Activated T-cell treated with anti-CD3 and anti-CD28 coated beads, Interleukin-2, amount 50 U/mL, for 72 hours (primary cell): ENCODE data around the gene ST8SIA3. TPM values are rescaled to one million over a fixed set of nuclear protein-coding genes. Genes with fewer than 3 reads are reported as not detected.

Source experiments
- ATAC-seq, 2 donors: fragments of 150-1000 bp; cut with Tn5 transposase; replicated peaks in 1 of 2; 2 replicates each; pipeline ENCODE4 v1.10.0; 2021; ENCODE audit warnings: moderate library complexity in 2 of 2, mild to moderate bottlenecking in 1 of 2
- DNase-seq, 2 donors: peaks; one replicate each; pipeline ENCODE4 v3.0.0; 2021 to 2022; ENCODE audit warnings: mixed read lengths in 1 of 2
- H3K27ac Mint-ChIP-seq: one replicate; pipeline ENCODE4 v1.8.0; 2022; ENCODE audit warnings: mild to moderate bottlenecking, moderate library complexity, mixed read lengths
- H3K27me3 Mint-ChIP-seq: one replicate; pipeline ENCODE4 v1.8.0; 2022; ENCODE audit warnings: low read depth, mixed read lengths
- H3K36me3 Mint-ChIP-seq, 2 donors: one replicate each; pipeline ENCODE4 v1.8.0; 2022; ENCODE audit warnings: mixed read lengths in 2 of 2, mild to moderate bottlenecking in 1 of 2; ENCODE audit not compliant: insufficient read depth in 2 of 2
- H3K4me1 Mint-ChIP-seq: one replicate; pipeline ENCODE4 v1.8.0; 2022; ENCODE audit warnings: low read depth, mixed read lengths
- H3K4me3 Mint-ChIP-seq, 2 donors: one replicate each; pipeline ENCODE4 v1.8.0; 2022; ENCODE audit warnings: mild to moderate bottlenecking in 2 of 2, mixed read lengths in 2 of 2, moderate library complexity in 2 of 2
- H3K9me3 Mint-ChIP-seq, 2 donors: one replicate each; pipeline ENCODE4 v1.8.0; 2022; ENCODE audit warnings: mixed read lengths in 2 of 2
- total RNA-seq, 2 donors: library from RNA; stranded (reverse); gene quantifications; one replicate each; pipeline ENCODE4 v1.2.3, GENCODE V29; 2022

Gene ST8SIA3
- not detected for total RNA-seq

GRCh38 chr18:57352271-57352701 lies at the start of gene ST8SIA3:
Gene ST8SIA3, plus strand, starts transcription at chr18:57352557. Its CDS starts 290 bp downstream, at chr18:57352847.
- no peak within 1 kb of the TSS for H3K27ac Mint-ChIP-seq
- H3K4me3 Mint-ChIP-seq = no peak within 1 kb of the TSS
- no peaks in the 10 kb centered on the region for H3K36me3 Mint-ChIP-seq
- DNase-seq (no peak), ATAC-seq (no peak)
- H3K4me1 Mint-ChIP-seq = no peaks in the 10 kb centered on the region
- H3K27me3 Mint-ChIP-seq = peaks cover 65% of the 10 kb centered on the region
- peaks cover 0 to 1% of the 10 kb centered on the region in 2 donors for H3K9me3 Mint-ChIP-seq

- Mint-ChIP-seq H3K4me1 (no peaks in the 10 kb centered on the region), H3K36me3 (no peaks in the 10 kb centered on the region), H3K9me3 (no peaks in the 10 kb centered on the region), H3K4me3 (no peak overlapping the region), H3K27me3 (no peaks in the 10 kb centered on the region), H3K27ac (no peak overlapping the region)
- ATAC-seq (no peak), DNase-seq (no peak)
Measured at GRCh38 chr18:57311472-57311871, 40.9 kb upstream of the ST8SIA3 start.

- ATAC-seq (no peak), DNase-seq (no peak)
- Mint-ChIP-seq H3K27me3 (no peaks in the 10 kb centered on the region), H3K36me3 (no peaks in the 10 kb centered on the region), H3K4me1 (no peaks in the 10 kb centered on the region), H3K9me3 (no peaks in the 10 kb centered on the region), H3K4me3 (no peak overlapping the region), H3K27ac (no peak overlapping the region)
Measured at GRCh38 chr18:57312346-57313144, 39.8 kb upstream of the ST8SIA3 start.

GRCh38 chr18:57320603-57321002 lies 31.8 kb upstream of the ST8SIA3 start:
- Mint-ChIP-seq H3K27ac (no peak overlapping the region), H3K27me3 (peaks cover 5% of the 10 kb centered on the region), H3K36me3 (no peaks in the 10 kb centered on the region), H3K9me3 (peaks cover 0 to 2% of the 10 kb centered on the region in 2 donors), H3K4me1 (no peaks in the 10 kb centered on the region), H3K4me3 (no peak overlapping the region)
- DNase-seq = no peak
- ATAC-seq = no peak

- DNase-seq (no peak), ATAC-seq (no peak)
- Mint-ChIP-seq H3K36me3 (no peaks in the 10 kb centered on the region), H3K27me3 (peaks cover 5% of the 10 kb centered on the region), H3K27ac (no peak overlapping the region), H3K4me1 (no peaks in the 10 kb centered on the region), H3K9me3 (peaks cover 2 to 4% of the 10 kb centered on the region in 2 donors), H3K4me3 (no peak overlapping the region)
Measured at GRCh38 chr18:57325491-57326166, 26.7 kb upstream of the ST8SIA3 start.

GRCh38 chr18:57326718-57327323 lies 25.5 kb upstream of the ST8SIA3 start:
- Mint-ChIP-seq H3K27ac (no peak overlapping the region), H3K27me3 (peaks cover 5% of the 10 kb centered on the region), H3K4me1 (no peaks in the 10 kb centered on the region), H3K4me3 (no peak overlapping the region), H3K9me3 (peaks cover 2 to 4% of the 10 kb centered on the region in 2 donors), H3K36me3 (no peaks in the 10 kb centered on the region)
- ATAC-seq (no peak), DNase-seq (no peak)

- ATAC-seq (no peak), DNase-seq (no peak)
- Mint-ChIP-seq H3K4me1 (no peaks in the 10 kb centered on the region), H3K4me3 (no peak overlapping the region), H3K27me3 (peaks cover 5% of the 10 kb centered on the region), H3K9me3 (peaks cover 0 to 4% of the 10 kb centered on the region in 2 donors), H3K27ac (no peak overlapping the region), H3K36me3 (no peaks in the 10 kb centered on the region)
Measured at GRCh38 chr18:57328665-57329064, 23.7 kb upstream of the ST8SIA3 start.

GRCh38 chr18:57329856-57330255 lies 22.5 kb upstream of the ST8SIA3 start:
- H3K9me3 Mint-ChIP-seq = peaks cover 0 to 4% of the 10 kb centered on the region in 2 donors
- H3K27me3 Mint-ChIP-seq = peaks cover 5% of the 10 kb centered on the region
- H3K27ac Mint-ChIP-seq = no peak overlapping the region
- ATAC-seq = no peak
- no peak for DNase-seq
- no peak overlapping the region for H3K4me3 Mint-ChIP-seq
- no peaks in the 10 kb centered on the region for H3K4me1 Mint-ChIP-seq
- H3K36me3 Mint-ChIP-seq = no peaks in the 10 kb centered on the region

- Mint-ChIP-seq H3K9me3 (peaks cover 0 to 4% of the 10 kb centered on the region in 2 donors), H3K4me3 (no peak overlapping the region), H3K4me1 (no peaks in the 10 kb centered on the region), H3K36me3 (no peaks in the 10 kb centered on the region), H3K27ac (no peak overlapping the region), H3K27me3 (no peaks in the 10 kb centered on the region)
- ATAC-seq (no peak), DNase-seq (no peak)
Measured at GRCh38 chr18:57331718-57332117, 20.6 kb upstream of the ST8SIA3 start.

GRCh38 chr18:57333940-57334339 lies 18.4 kb upstream of the ST8SIA3 start:
- DNase-seq (no peak), ATAC-seq (no peak)
- Mint-ChIP-seq H3K27me3 (no peaks in the 10 kb centered on the region), H3K4me3 (no peak overlapping the region), H3K36me3 (no peaks in the 10 kb centered on the region), H3K4me1 (no peaks in the 10 kb centered on the region), H3K27ac (no peak overlapping the region), H3K9me3 (peaks cover 0 to 3% of the 10 kb centered on the region in 2 donors)

GRCh38 chr18:57334383-57334782 lies 18.0 kb upstream of the ST8SIA3 start:
- Mint-ChIP-seq H3K36me3 (no peaks in the 10 kb centered on the region), H3K4me1 (no peaks in the 10 kb centered on the region), H3K4me3 (no peak overlapping the region), H3K9me3 (peaks cover 0 to 2% of the 10 kb centered on the region in 2 donors), H3K27ac (no peak overlapping the region), H3K27me3 (no peaks in the 10 kb centered on the region)
- DNase-seq = no peak
- ATAC-seq = no peak

- no peaks in the 10 kb centered on the region for H3K36me3 Mint-ChIP-seq
- no peaks in the 10 kb centered on the region for H3K27me3 Mint-ChIP-seq
- no peak overlapping the region for H3K27ac Mint-ChIP-seq
- H3K9me3 Mint-ChIP-seq = peaks cover 0 to 1% of the 10 kb centered on the region in 2 donors
- H3K4me1 Mint-ChIP-seq = no peaks in the 10 kb centered on the region
- no peak for DNase-seq
- no peak for ATAC-seq
- H3K4me3 Mint-ChIP-seq = no peak overlapping the region
Measured at GRCh38 chr18:57336343-57336742, 16.0 kb upstream of the ST8SIA3 start.

- ATAC-seq = no peak
- H3K4me1 Mint-ChIP-seq = no peaks in the 10 kb centered on the region
- no peak overlapping the region for H3K4me3 Mint-ChIP-seq
- H3K27ac Mint-ChIP-seq = no peak overlapping the region
- H3K27me3 Mint-ChIP-seq = no peaks in the 10 kb centered on the region
- DNase-seq = no peak
- H3K36me3 Mint-ChIP-seq = no peaks in the 10 kb centered on the region
- H3K9me3 Mint-ChIP-seq = peaks cover 0 to 1% of the 10 kb centered on the region in 2 donors
Measured at GRCh38 chr18:57337890-57338289, 14.5 kb upstream of the ST8SIA3 start.
